ENCODE data around the gene PLK2. TPM values are rescaled to one million over a fixed set of nuclear protein-coding genes. Genes with fewer than 3 reads are reported as not detected.

Gene PLK2
- total and polyA plus RNA-seq, 11 donors, result 18.4 to 169 (median 100) TPM

- intact Hi-C loops (cut with DNase I), result no loop called here
- Histone ChIP-seq H3K9me3 (no peaks in the 10 kb centered on the region), H3K4me1 (no peaks in the 10 kb centered on the region), H3K4me3 (no peak overlapping the region), H3K27ac (no peak overlapping the region), H3K27me3 (peaks cover 0 to 5% (median 0%) of the 10 kb centered on the region in 9 donors), H3K36me3 (no peaks in the 10 kb centered on the region)
- WGBS, 4 donors, result 78 to 81% (median 79%) methylated on average over 6 of the region's 6 CpGs
- no peak for TF ChIP-seq CTCF (IDR thresholded peaks at IDR 0.05)
- no peak for TF ChIP-seq POLR2A (IDR thresholded peaks at IDR 0.05)
- DNase-seq, result no peak
- ATAC-seq, result no peak
These were observed 21.9 kb upstream of the PLK2 start for GRCh38 chr5:58481828-58482227.

- Histone ChIP-seq H3K36me3 (no peaks in the 10 kb centered on the region), H3K27me3 (peaks cover 0 to 5% (median 0%) of the 10 kb centered on the region in 9 donors), H3K4me1 (no peaks in the 10 kb centered on the region), H3K9me3 (no peaks in the 10 kb centered on the region), H3K4me3 (no peak overlapping the region), H3K27ac (no peak overlapping the region)
- DNase-seq (no peak), ATAC-seq (no peak)
- intact Hi-C loops (cut with DNase I), result no loop called here
- TF ChIP-seq POLR2A (IDR thresholded peaks at IDR 0.05), result no peak
- no peak for TF ChIP-seq CTCF (IDR thresholded peaks at IDR 0.05)
These were observed 21.3 kb upstream of the PLK2 start for GRCh38 chr5:58481066-58481676.

GRCh38 chr5:58477760-58478376 lies 18.0 kb upstream of the PLK2 start:
- Histone ChIP-seq H3K9me3 (no peaks in the 10 kb centered on the region), H3K4me3 (no peak overlapping the region), H3K4me1 (no peaks in the 10 kb centered on the region), H3K27me3 (peaks cover 0 to 5% (median 0%) of the 10 kb centered on the region in 9 donors), H3K27ac (no peak overlapping the region), H3K36me3 (no peaks in the 10 kb centered on the region)
- no peak for ATAC-seq
- intact Hi-C loops (cut with DNase I), result loop anchor here in 2 of 10 donors (2.0 to 5.0 kb wide), 2 partner anchors 373 to 374 kb away; no protein-coding TSS in a partner anchor
- DNase-seq, result no peak
- WGBS, 4 donors, result 33 to 46% (median 40%) methylated on average over 1 of the region's 1 CpG
- TF ChIP-seq CTCF (IDR thresholded peaks at IDR 0.05) (peak in 7 of 12 donors; percentile 7 to 36 (median 20)), POLR2A (IDR thresholded peaks at IDR 0.05) (no peak)

- no peaks in the 10 kb centered on the region for H3K36me3 ChIP-seq
- no peak for DNase-seq
- H3K27ac ChIP-seq, result no peak overlapping the region
- 82 to 90% (median 87%) methylated on average over 3 of the region's 3 CpGs for WGBS, 4 donors
- ATAC-seq, result no peak
- H3K4me1 ChIP-seq, result no peaks in the 10 kb centered on the region
- H3K4me3 ChIP-seq, result no peak overlapping the region
- intact Hi-C loops (cut with DNase I), result loop anchor here in 1 of 10 donors (5.0 kb wide), 1 partner anchor 377 kb away; no protein-coding TSS in a partner anchor
- H3K27me3 ChIP-seq, result peaks cover 0 to 5% (median 0%) of the 10 kb centered on the region in 9 donors
- TF ChIP-seq CTCF (IDR thresholded peaks at IDR 0.05), result no peak
- no peak for TF ChIP-seq POLR2A (IDR thresholded peaks at IDR 0.05)
- no peaks in the 10 kb centered on the region for H3K9me3 ChIP-seq
These were observed 15.5 kb upstream of the PLK2 start for GRCh38 chr5:58475404-58475803.

Measured in heart left ventricle (tissue), 16 donors.